ENCODE measurements around the gene SLC18B1.

SLC18B1 gene

DNA sequence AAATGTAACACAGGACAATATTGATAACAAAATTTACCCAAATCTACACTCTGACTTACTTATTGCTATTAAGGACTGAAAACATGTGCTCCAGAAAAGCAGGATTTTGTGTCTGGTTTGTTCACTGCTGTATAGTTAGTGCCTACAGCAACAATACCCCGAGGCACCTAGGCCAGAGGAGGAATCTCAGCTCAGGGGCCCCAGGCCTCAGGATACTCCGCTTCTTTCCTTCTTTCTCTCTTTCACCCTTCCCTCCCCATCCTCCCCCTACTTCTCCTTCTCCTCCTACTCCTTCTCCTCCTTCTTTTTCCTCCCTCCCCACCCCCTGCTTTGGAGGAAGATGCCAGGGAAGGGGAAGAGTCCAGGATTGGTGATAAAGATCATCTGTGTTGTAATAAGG, 39.7 kb downstream of the SLC18B1 start:
- Histone ChIP-seq H3K4me1 (ENCODE audit: insufficient read depth, low read length) (no peaks in the 10 kb centered on the region), H3K9me3 (ENCODE audit: insufficient read depth, low read depth, low read length) (no peaks in the 10 kb centered on the region), H3K9ac (ENCODE audit: low read depth, low read length) (no peak overlapping the region), H3K27ac (ENCODE audit: low read length) (no peak overlapping the region), H3K4me3 (ENCODE audit: low read length) (no peak overlapping the region), H3K27me3 (ENCODE audit: insufficient read depth, low read length) (no peaks in the 10 kb centered on the region), H3K36me3 (ENCODE audit: insufficient read depth, low read depth, low read length) (no peaks in the 10 kb centered on the region)

DNA sequence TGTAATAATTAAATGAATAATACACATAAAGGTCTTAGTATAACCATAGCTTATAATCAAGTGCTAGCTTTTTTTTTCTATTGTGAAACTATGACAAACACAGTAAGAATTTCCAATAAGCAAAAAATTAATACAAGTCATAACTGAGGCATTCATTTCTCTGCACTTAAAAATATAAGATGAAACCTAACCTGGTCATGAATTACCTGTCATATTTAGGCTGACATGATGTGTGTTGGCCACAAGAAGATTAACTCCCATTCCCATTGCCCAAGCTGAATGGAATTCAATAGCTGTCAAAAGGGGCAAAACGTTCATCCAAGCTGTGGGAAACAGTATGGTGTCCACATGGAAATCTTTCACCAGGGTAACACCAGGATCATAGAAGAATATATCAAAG, 46.2 kb downstream of the SLC18B1 start:
- no peaks in the 10 kb centered on the region for H3K27me3 ChIP-seq (ENCODE audit: insufficient read depth, low read length)

DNA sequence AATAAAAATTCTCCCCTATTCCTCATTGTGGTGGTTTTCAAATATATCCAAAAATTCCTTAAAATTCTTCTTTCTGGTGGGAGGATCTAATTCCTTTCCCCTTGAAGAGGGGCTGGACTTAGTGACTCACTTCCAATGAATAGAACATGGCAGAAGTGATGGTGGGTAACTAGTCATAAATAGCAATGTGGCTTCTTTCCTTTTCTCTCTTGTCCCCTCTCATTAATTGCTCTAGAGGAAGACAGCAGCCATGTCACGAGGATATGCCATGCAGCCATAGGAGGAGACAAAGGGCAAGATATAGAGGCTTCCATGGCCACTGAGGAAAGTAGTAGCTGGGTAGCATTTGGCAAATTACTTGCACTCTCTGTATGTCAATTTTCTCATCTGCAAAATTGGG, 46.6 kb downstream of the SLC18B1 start:
- no peak overlapping the region for H3K27ac ChIP-seq (ENCODE audit: low read length)
- no peak overlapping the region for H3K9ac ChIP-seq (ENCODE audit: low read depth, low read length)
- H3K9me3 ChIP-seq (ENCODE audit: insufficient read depth, low read depth, low read length): no peaks in the 10 kb centered on the region
- H3K27me3 ChIP-seq (ENCODE audit: insufficient read depth, low read length): no peaks in the 10 kb centered on the region
- H3K36me3 ChIP-seq (ENCODE audit: insufficient read depth, low read depth, low read length): no peaks in the 10 kb centered on the region
- no peak overlapping the region for H3K4me3 ChIP-seq (ENCODE audit: low read length)
- no peaks in the 10 kb centered on the region for H3K4me1 ChIP-seq (ENCODE audit: insufficient read depth, low read length)

More for the DNA sequence above, 46.2 kb downstream of the SLC18B1 start:
- no peak overlapping the region for H3K9ac ChIP-seq (ENCODE audit: low read depth, low read length)
- H3K27ac ChIP-seq (ENCODE audit: low read length): no peak overlapping the region
- H3K4me3 ChIP-seq (ENCODE audit: low read length): no peak overlapping the region
- no peaks in the 10 kb centered on the region for H3K4me1 ChIP-seq (ENCODE audit: insufficient read depth, low read length)
- H3K9me3 ChIP-seq (ENCODE audit: insufficient read depth, low read depth, low read length): no peaks in the 10 kb centered on the region
- H3K36me3 ChIP-seq (ENCODE audit: insufficient read depth, low read depth, low read length): no peaks in the 10 kb centered on the region

DNA sequence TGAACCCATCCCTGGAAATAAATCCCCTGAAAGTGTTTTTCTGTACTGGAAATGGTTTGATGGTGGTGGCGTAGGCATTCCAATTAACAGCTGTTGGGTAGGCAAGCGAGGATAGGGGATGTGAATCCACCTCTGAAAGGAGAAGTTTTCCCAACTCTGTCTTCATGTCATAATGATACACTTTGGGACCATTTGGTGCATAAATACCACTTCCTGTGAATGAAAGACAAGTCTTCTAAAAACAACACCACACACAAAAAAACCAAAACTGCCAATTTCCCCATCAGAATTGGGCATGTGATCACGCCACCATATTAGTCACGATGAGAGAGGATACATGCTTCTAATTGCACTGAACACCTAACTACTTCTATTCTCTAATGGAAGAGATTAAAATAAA, 47.1 kb downstream of the SLC18B1 start:
- H3K27ac ChIP-seq (ENCODE audit: low read length): no peak overlapping the region
- no peaks in the 10 kb centered on the region for H3K9me3 ChIP-seq (ENCODE audit: insufficient read depth, low read depth, low read length)
- no peak overlapping the region for H3K4me3 ChIP-seq (ENCODE audit: low read length)
- no peak overlapping the region for H3K9ac ChIP-seq (ENCODE audit: low read depth, low read length)
- H3K36me3 ChIP-seq (ENCODE audit: insufficient read depth, low read depth, low read length): no peaks in the 10 kb centered on the region
- H3K4me1 ChIP-seq (ENCODE audit: insufficient read depth, low read length): no peaks in the 10 kb centered on the region
- H3K27me3 ChIP-seq (ENCODE audit: insufficient read depth, low read length): no peaks in the 10 kb centered on the region

DNA sequence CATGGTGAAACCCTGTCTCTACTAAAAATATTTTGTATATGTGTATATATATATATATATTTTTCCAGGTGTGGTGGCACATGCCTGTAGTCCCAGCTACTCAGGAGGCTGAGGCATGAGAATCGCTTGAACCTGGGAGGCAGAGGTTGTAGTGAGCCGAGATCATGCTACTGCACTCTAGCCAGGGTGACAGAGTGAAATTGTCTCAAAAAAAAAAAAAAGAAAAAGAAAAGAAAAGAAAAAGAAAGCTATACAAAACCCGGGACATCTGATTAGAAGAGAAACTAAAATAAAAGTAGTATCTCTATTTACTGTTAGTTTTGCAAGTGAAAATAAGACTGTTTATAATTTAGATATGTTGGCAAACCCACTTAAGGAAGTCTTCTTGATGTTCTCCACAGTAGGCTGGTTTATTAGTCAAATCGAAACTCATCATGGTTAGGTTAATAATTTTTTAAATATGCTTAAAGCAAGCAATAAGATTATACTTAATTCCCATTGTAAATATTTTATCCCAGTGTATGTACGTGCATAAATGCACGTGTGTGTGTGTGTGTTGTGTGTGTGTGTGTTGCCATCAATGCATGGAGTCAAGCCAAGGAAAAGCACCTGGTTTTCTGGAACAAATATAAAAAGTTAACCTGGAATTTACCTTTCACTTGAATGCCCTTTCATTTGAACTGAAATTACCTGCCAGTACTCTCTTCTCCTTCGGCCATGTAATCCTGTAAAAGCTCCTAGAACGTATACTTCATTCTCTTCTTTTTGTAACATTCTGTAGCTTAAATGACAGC, 47.8 kb downstream of the SLC18B1 start:
- Histone ChIP-seq H3K4me3 (ENCODE audit: low read length) (no peak overlapping the region), H3K27me3 (ENCODE audit: insufficient read depth, low read length) (no peaks in the 10 kb centered on the region), H3K27ac (ENCODE audit: low read length) (no peak overlapping the region), H3K9me3 (ENCODE audit: insufficient read depth, low read depth, low read length) (no peaks in the 10 kb centered on the region), H3K4me1 (ENCODE audit: insufficient read depth, low read length) (no peaks in the 10 kb centered on the region), H3K9ac (ENCODE audit: low read depth, low read length) (no peak overlapping the region), H3K36me3 (ENCODE audit: insufficient read depth, low read depth, low read length) (no peaks in the 10 kb centered on the region)

DNA sequence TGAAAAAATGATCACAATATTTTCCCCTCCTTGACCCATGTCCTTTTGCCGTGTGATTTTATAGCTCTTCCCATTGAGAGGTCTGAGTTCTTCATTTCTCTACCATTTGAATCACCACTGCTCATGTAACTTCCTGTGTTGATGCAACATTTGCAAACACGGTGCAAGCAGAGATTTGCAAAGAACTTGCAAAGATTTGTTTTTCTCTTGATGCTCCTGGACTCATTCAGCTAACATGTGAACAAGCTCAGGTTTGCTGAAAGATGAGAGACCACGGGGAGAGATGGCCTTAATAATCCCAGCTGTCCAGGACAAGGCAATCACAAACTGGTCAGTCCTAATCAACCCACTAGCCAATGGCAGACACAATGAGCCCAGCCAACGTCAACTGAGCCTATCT, 49.3 kb downstream of the SLC18B1 start:
- Histone ChIP-seq H3K9me3 (ENCODE audit: insufficient read depth, low read depth, low read length) (no peaks in the 10 kb centered on the region), H3K36me3 (ENCODE audit: insufficient read depth, low read depth, low read length) (no peaks in the 10 kb centered on the region), H3K4me3 (ENCODE audit: low read length) (no peak overlapping the region), H3K4me1 (ENCODE audit: insufficient read depth, low read length) (no peaks in the 10 kb centered on the region), H3K27me3 (ENCODE audit: insufficient read depth, low read length) (no peaks in the 10 kb centered on the region), H3K27ac (ENCODE audit: low read length) (no peak overlapping the region), H3K9ac (ENCODE audit: low read depth, low read length) (no peak overlapping the region)

DNA sequence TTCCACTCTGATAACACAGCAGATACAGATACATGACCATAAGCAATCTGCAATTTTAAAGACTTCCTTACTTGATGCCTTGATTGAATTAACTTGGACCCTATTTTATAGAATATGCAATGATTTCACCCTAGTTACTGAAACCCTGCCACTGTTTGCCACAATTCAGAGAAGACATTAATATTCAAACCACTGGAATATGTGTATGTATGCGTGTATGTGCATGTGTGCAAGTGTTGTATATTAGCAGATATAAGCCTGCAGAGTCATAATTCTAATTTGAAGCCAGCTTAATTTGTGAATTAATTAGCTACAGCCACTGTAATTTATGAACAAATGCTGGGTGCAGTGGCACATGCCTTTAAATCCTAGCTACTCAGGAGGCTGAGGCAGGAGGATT, 50.0 kb downstream of the SLC18B1 start:
- no peak overlapping the region for H3K27ac ChIP-seq (ENCODE audit: low read length)
- no peaks in the 10 kb centered on the region for H3K4me1 ChIP-seq (ENCODE audit: insufficient read depth, low read length)
- no peak overlapping the region for H3K4me3 ChIP-seq (ENCODE audit: low read length)
- no peak overlapping the region for H3K9ac ChIP-seq (ENCODE audit: low read depth, low read length)
- no peaks in the 10 kb centered on the region for H3K9me3 ChIP-seq (ENCODE audit: insufficient read depth, low read depth, low read length)
- no peaks in the 10 kb centered on the region for H3K27me3 ChIP-seq (ENCODE audit: insufficient read depth, low read length)
- no peaks in the 10 kb centered on the region for H3K36me3 ChIP-seq (ENCODE audit: insufficient read depth, low read depth, low read length)

DNA sequence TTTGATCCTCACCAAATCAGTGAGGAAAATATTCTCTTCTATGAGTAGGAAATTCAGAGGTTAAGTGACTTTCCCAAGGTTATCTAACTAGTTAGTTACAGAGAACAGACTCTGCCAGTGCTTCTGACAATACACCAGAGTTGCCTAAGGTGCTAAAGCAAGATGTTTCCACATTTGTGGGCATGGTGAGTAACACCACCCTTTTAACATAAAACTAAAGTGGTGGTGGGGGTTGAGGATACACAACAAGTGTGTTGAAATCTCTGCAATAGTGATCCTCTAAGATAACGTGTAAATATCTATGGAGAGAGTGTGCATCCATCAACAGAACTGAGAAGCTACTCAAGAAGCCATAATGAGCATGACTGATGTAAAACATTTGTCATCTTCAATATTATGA, 52.4 kb downstream of the SLC18B1 start:
- no peaks in the 10 kb centered on the region for H3K9me3 ChIP-seq (ENCODE audit: insufficient read depth, low read depth, low read length)
- no peaks in the 10 kb centered on the region for H3K36me3 ChIP-seq (ENCODE audit: insufficient read depth, low read depth, low read length)

DNA sequence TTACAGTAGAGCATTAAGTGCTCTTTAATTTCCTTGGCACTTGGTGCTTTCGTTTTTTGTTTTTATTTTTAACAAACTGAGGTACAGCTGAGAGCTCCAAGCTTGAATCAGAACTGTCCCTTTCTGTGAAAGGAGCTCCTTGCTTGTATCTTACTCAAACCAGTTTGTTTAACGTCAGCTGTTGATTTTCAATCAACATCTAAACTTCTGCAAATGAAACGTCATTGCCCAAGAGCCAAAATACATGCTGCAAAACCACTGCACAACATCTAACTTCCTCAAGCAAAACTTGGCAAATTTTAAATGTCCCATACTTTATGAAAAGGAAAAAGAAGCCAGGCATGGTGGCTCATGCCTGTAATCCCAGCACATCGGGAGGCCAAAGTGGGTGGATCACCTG, 55.9 kb downstream of the SLC18B1 start:
- Histone ChIP-seq H3K36me3 (ENCODE audit: insufficient read depth, low read depth, low read length) (no peaks in the 10 kb centered on the region), H3K4me3 (ENCODE audit: low read length) (no peak overlapping the region), H3K27me3 (ENCODE audit: insufficient read depth, low read length) (no peaks in the 10 kb centered on the region), H3K4me1 (ENCODE audit: insufficient read depth, low read length) (no peaks in the 10 kb centered on the region), H3K27ac (ENCODE audit: low read length) (no peak overlapping the region), H3K9me3 (ENCODE audit: insufficient read depth, low read depth, low read length) (no peaks in the 10 kb centered on the region), H3K9ac (ENCODE audit: low read depth, low read length) (no peak overlapping the region)

More for the DNA sequence above, 52.4 kb downstream of the SLC18B1 start:
- Histone ChIP-seq H3K27ac (ENCODE audit: low read length) (no peak overlapping the region), H3K9ac (ENCODE audit: low read depth, low read length) (no peak overlapping the region), H3K4me3 (ENCODE audit: low read length) (no peak overlapping the region), H3K4me1 (ENCODE audit: insufficient read depth, low read length) (no peaks in the 10 kb centered on the region), H3K27me3 (ENCODE audit: insufficient read depth, low read length) (no peaks in the 10 kb centered on the region)

DNA sequence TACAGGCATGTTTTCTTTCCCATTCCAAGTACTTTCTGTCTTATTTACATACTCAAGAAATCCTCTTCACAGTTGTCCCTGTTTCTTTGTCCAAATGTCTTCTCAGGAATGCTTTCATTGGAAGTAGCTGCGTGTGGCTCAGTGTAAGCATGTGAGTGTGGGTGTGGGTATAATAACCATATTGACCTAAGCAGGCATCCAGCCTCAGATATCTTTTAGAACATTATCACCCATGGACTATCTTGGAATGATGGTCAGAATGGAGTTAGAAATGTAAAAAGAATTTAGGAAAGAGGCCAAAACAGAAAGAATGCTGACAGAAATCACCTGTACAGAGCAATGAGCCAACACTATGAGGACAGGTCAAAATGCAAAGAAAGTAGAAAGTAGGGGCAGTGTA, 57.2 kb downstream of the SLC18B1 start:
- Histone ChIP-seq H3K36me3 (ENCODE audit: insufficient read depth, low read depth, low read length) (no peaks in the 10 kb centered on the region), H3K27ac (ENCODE audit: low read length) (no peak overlapping the region), H3K9me3 (ENCODE audit: insufficient read depth, low read depth, low read length) (no peaks in the 10 kb centered on the region), H3K4me1 (ENCODE audit: insufficient read depth, low read length) (no peaks in the 10 kb centered on the region), H3K27me3 (ENCODE audit: insufficient read depth, low read length) (no peaks in the 10 kb centered on the region), H3K4me3 (ENCODE audit: low read length) (no peak overlapping the region), H3K9ac (ENCODE audit: low read depth, low read length) (no peak overlapping the region)

DNA sequence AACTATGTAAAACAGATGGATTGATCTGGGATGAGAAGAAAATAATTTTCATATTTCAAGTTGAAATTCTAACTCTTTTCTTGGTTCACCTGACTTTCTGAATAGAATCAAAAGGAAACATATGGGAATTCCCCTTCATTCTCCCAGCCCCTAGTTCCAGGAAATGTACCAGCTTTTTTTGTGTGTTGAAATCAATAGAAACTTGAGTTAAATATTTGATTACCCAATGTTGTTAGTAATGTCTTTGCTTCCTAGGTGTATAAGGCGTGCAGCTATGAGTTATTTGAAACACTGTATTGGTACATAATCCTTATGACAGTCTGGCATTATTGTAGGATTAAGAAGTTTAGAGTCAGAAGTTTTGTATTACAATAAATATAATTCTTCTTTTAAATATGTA, 62.2 kb downstream of the SLC18B1 start:
- H3K9me3 ChIP-seq (ENCODE audit: insufficient read depth, low read depth, low read length): no peaks in the 10 kb centered on the region
- H3K27ac ChIP-seq (ENCODE audit: low read length): no peak overlapping the region
- H3K4me1 ChIP-seq (ENCODE audit: insufficient read depth, low read length): no peaks in the 10 kb centered on the region

DNA sequence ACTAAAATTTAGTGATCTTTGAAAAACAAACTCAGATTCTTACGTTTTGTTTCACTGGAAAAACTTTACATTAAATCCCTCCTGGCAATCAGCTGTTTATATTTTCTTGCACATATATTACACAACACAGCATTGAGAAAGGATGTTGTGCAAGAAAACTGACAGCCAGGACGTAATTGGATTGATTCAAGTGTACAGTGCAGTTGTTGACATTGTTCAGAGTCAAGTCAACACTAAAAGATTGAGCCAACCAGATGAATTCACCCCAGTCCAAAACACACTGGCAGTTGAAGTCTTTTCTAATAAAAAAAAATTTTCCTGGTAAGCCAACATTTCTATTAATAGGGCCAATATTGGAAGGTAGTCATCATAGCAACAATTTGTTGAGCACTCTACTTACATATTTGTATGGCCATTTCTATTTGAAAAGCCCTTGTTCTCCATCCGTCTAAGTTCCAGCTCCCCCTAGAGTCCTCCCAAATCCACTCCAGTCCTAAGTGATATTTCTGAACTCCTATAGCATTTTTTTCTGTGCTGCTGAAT, 63.7 kb downstream of the SLC18B1 start:
- H3K27me3 ChIP-seq (ENCODE audit: insufficient read depth, low read length): no peaks in the 10 kb centered on the region
- no peak overlapping the region for H3K27ac ChIP-seq (ENCODE audit: low read length)
- H3K36me3 ChIP-seq (ENCODE audit: insufficient read depth, low read depth, low read length): no peaks in the 10 kb centered on the region
- no peaks in the 10 kb centered on the region for H3K4me1 ChIP-seq (ENCODE audit: insufficient read depth, low read length)
- H3K9me3 ChIP-seq (ENCODE audit: insufficient read depth, low read depth, low read length): no peaks in the 10 kb centered on the region
- H3K4me3 ChIP-seq (ENCODE audit: low read length): no peak overlapping the region
- H3K9ac ChIP-seq (ENCODE audit: low read depth, low read length): no peak overlapping the region

More for the DNA sequence above, 62.2 kb downstream of the SLC18B1 start:
- Histone ChIP-seq H3K36me3 (ENCODE audit: insufficient read depth, low read depth, low read length) (no peaks in the 10 kb centered on the region), H3K9ac (ENCODE audit: low read depth, low read length) (no peak overlapping the region), H3K27me3 (ENCODE audit: insufficient read depth, low read length) (no peaks in the 10 kb centered on the region), H3K4me3 (ENCODE audit: low read length) (no peak overlapping the region)

All from iPS-20b (cell line).